Upper lobe of right lung (tissue), 1 donor: ENCODE measurements around the gene GDF7. TPM values are rescaled to one million over a fixed set of nuclear protein-coding genes. Genes with fewer than 3 reads are reported as not detected.

ENCODE experiments used
- ATAC-seq: fragments of 200-7000 bp; cut with Tn5 transposase; one replicate; pipeline ENCODE4 v1.9.1; 2020; ENCODE audit warnings: mild to moderate bottlenecking, moderate library complexity
- DNase-seq: peaks from one replicate; pipeline ENCODE4 v3.0.0-alpha.2; 2020
- H3K27ac ChIP-seq: fragments of 200-600 bp; one replicate; pipeline ENCODE4 v1.8.0; 2022
- H3K27me3 ChIP-seq: fragments of 200-600 bp; one replicate; pipeline ENCODE4 v1.8.0; 2022; ENCODE audit warnings: mild to moderate bottlenecking
- H3K36me3 ChIP-seq: fragments of 200-600 bp; one replicate; pipeline ENCODE4 v1.8.0; 2022
- H3K4me1 ChIP-seq: fragments of 200-600 bp; one replicate; pipeline ENCODE4 v1.8.0; 2022
- H3K4me3 ChIP-seq: fragments of 200-600 bp; one replicate; pipeline ENCODE4 v1.8.0; 2022; ENCODE audit warnings: mild to moderate bottlenecking
- H3K9me3 ChIP-seq: fragments of 200-600 bp; one replicate; pipeline ENCODE4 v1.8.0; 2022
- CTCF ChIP-seq: fragments of 200-600 bp; IDR thresholded peaks from one replicate; pipeline ENCODE4 v1.8.0; 2022; ENCODE audit warnings: antibody characterized with exemption
- intact Hi-C: fragments of 100-400 bp; cut with DNase I; formaldehyde crosslinking; loops from one replicate; pipeline ENCODE4 v1.11.0; 2022
- total RNA-seq: library from RNA; stranded (reverse); fragmentation: NEBNext Ultra II Directional; extraction: Animal tissue kit (Norgen Biotek cat#: 25700); gene quantifications from one replicate; pipeline ENCODE4 v1.2.1, GENCODE V29; 2021
- donor health status: DM: no; HTN: yes; CAD: no; lungs with severe emphysema.

GDF7 gene
- total RNA-seq, 1 donor from 2014 or later = 0.72 TPM

GRCh38 chr2:20672201-20672951 lies 5.4 kb downstream of the GDF7 start:
- H3K27ac ChIP-seq = no peak overlapping the region
- no peaks in the 10 kb centered on the region for H3K9me3 ChIP-seq
- TF ChIP-seq CTCF = no peak
- ATAC-seq (no peak), DNase-seq (no peak)
- H3K36me3 ChIP-seq = no peaks in the 10 kb centered on the region
- peaks cover 67% of the 10 kb centered on the region for H3K27me3 ChIP-seq
- H3K4me3 ChIP-seq = no peak overlapping the region
- intact Hi-C loops = no loop called here
- H3K4me1 ChIP-seq = peaks cover 10% of the 10 kb centered on the region

GRCh38 chr2:20673686-20674308 lies 6.9 kb downstream of the GDF7 start:
- Histone ChIP-seq H3K9me3 (no peaks in the 10 kb centered on the region), H3K27me3 (peaks cover 55% of the 10 kb centered on the region), H3K4me1 (peaks cover 5% of the 10 kb centered on the region), H3K4me3 (no peak overlapping the region), H3K36me3 (no peaks in the 10 kb centered on the region), H3K27ac (no peak overlapping the region)
- intact Hi-C loops = no loop called here
- TF ChIP-seq CTCF = no peak
- DNase-seq (no peak), ATAC-seq (no peak)

- Histone ChIP-seq H3K36me3 (no peaks in the 10 kb centered on the region), H3K27me3 (peaks cover 50% of the 10 kb centered on the region), H3K27ac (no peak overlapping the region), H3K4me1 (peaks cover 5% of the 10 kb centered on the region), H3K9me3 (no peaks in the 10 kb centered on the region), H3K4me3 (no peak overlapping the region)
- TF ChIP-seq CTCF = no peak
- intact Hi-C loops = no loop called here
- DNase-seq (no peak), ATAC-seq (no peak)
Observed at GRCh38 chr2:20674309-20674965, 7.5 kb downstream of the GDF7 start.

GRCh38 chr2:20674974-20675679 lies 8.2 kb downstream of the GDF7 start:
- H3K27me3 ChIP-seq = peaks cover 43% of the 10 kb centered on the region
- ATAC-seq = peak; percentile 17
- no peak overlapping the region for H3K4me3 ChIP-seq
- no peak for DNase-seq
- H3K27ac ChIP-seq = no peak overlapping the region
- no peaks in the 10 kb centered on the region for H3K36me3 ChIP-seq
- TF ChIP-seq CTCF = no peak
- H3K9me3 ChIP-seq = no peaks in the 10 kb centered on the region
- H3K4me1 ChIP-seq = peaks cover 5% of the 10 kb centered on the region
- intact Hi-C loops = no loop called here

GRCh38 chr2:20675701-20676352 lies 8.9 kb downstream of the GDF7 start:
- no peak overlapping the region for H3K4me3 ChIP-seq
- DNase-seq (no peak), ATAC-seq (peak; percentile 69)
- no peak overlapping the region for H3K27ac ChIP-seq
- H3K4me1 ChIP-seq = peaks cover 5% of the 10 kb centered on the region
- peaks cover 36% of the 10 kb centered on the region for H3K27me3 ChIP-seq
- intact Hi-C loops = no loop called here
- no peak for TF ChIP-seq CTCF
- H3K36me3 ChIP-seq = no peaks in the 10 kb centered on the region
- no peaks in the 10 kb centered on the region for H3K9me3 ChIP-seq
